Cardiac fibroblast (primary cell): ENCODE measurements around the gene ATP11A.

Experiments
- DNase-seq, 2 donors: peaks; one replicate each; pipeline versions ENCODE4 v3.0.0 to v3.0.0-alpha.2; 2010; ENCODE audit warnings: low read depth in 2 of 2
- H3K4me3 ChIP-seq, 2 donors: replicated peaks in 1 of 2; 1 replicate in 1 of 2; 2 replicates in 1 of 2; pipeline ENCODE4 v1.5.1; 2011; ENCODE audit warnings: low read depth in 2 of 2, low read length in 2 of 2, mild to moderate bottlenecking in 2 of 2, moderate library complexity in 1 of 2
- TF ChIP-seq, protein P1 (sequence below): IDR thresholded peaks from one replicate; pipeline ENCODE4 v1.5.1; 2011; ENCODE audit warnings: low read depth, mild to moderate bottlenecking, low read length, inconsistent platforms

The ATP11A gene

GRCh38 chr13:112697756-112698655 lies 8.2 kb downstream of the ATP11A start:
- no peak for DNase-seq
- no peak overlapping the region for H3K4me3 ChIP-seq
- TF ChIP-seq, protein P1, sequence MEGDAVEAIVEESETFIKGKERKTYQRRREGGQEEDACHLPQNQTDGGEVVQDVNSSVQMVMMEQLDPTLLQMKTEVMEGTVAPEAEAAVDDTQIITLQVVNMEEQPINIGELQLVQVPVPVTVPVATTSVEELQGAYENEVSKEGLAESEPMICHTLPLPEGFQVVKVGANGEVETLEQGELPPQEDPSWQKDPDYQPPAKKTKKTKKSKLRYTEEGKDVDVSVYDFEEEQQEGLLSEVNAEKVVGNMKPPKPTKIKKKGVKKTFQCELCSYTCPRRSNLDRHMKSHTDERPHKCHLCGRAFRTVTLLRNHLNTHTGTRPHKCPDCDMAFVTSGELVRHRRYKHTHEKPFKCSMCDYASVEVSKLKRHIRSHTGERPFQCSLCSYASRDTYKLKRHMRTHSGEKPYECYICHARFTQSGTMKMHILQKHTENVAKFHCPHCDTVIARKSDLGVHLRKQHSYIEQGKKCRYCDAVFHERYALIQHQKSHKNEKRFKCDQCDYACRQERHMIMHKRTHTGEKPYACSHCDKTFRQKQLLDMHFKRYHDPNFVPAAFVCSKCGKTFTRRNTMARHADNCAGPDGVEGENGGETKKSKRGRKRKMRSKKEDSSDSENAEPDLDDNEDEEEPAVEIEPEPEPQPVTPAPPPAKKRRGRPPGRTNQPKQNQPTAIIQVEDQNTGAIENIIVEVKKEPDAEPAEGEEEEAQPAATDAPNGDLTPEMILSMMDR = no peak

GRCh38 chr13:112699322-112699918 lies 9.6 kb downstream of the ATP11A start:
- H3K4me3 ChIP-seq = no peak overlapping the region
- no peak for DNase-seq
- TF ChIP-seq, protein P1 = no peak

DNA sequence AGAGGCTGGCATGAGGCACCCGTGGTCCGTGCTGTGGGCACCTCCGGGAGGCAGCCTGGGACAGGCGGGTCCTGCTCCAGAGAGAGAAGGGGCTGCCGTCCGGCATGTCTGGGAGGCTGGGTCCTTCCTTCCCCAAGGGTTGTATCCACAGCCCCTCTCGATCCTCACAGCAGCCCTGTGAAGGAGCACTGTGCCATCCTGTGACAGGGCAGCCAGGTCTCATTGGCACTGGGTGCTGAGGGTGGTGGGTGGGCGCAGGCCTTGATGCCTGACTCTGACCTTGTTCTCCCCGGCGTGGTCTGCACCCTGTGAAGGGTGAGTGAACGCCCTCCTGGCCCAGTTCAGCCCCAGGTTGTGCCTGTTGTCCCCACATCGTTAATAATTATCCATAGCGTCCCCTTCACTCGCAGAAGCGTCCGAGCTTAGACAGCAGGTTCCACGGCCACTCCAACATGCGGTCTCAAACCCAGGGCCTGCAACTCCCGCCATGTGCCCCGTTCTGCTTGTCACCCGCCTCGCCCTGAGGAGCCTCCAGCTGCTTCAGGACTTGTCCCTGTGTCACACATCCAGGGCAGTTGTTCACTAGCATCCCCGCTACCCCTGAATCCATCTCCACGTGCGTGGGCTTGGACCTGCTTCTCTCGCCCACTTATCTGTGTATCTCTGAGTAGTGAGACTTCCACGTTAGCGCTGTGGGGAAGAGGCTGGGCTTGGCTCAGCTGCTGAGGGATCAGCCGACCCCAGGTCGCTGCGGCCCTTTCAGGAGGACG lies 10.6 kb downstream of the ATP11A start:
- H3K4me3 ChIP-seq = no peak overlapping the region
- TF ChIP-seq, protein P1 = no peak
- no peak for DNase-seq

DNA sequence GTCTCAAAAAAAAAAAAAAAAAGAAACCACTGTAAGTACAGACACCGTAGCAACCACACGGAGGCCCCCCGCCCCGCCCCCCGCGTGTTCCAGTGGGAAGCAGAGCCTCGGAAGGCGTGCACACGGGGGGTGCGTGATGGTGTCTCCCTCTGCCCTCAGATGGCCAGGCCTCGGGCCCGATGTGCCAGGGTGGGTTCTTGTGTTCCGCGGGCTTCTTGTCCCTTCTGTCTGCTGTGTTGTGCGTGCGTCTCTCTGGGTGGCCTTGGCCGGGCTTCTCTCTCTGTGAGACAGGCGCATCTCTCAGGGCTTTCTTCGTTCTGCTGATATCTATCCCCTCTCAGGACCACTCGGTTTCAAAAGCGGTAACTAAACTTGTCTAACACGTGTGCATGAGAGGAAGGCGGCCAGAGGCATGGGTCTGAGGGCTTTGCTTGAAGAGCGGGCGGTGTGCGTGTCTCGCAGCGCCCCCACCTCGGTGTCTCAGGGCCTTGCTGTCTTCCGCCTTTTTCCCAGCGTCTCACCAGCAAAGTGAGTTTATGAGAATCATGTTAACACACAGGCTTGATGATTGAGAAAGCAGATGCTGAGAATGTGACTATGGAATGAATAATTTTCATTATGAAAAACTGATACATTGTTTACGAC lies 12.6 kb downstream of the ATP11A start:
- TF ChIP-seq, protein P1 = no peak
- H3K4me3 ChIP-seq = no peak overlapping the region
- no peak for DNase-seq

- TF ChIP-seq, protein P1 = no peak
- no peak for DNase-seq
- H3K4me3 ChIP-seq = no peak overlapping the region
Observed at GRCh38 chr13:112702986-112703379, 13.1 kb downstream of the ATP11A start.
